NT2/D1 (cell line): Measurements from ENCODE around the gene CRAMP1.

Source experiments
- DNase-seq: peaks from one replicate; pipeline ENCODE4 v3.0.0-alpha.2; 2011; ENCODE audit warnings: low read depth, low spot score
- H3K27me3 ChIP-seq: 2 replicates; pipeline ENCODE4 v1.6.0; 2011; ENCODE audit warnings: mild to moderate bottlenecking; ENCODE audit not compliant: insufficient read length, insufficient read depth
- H3K36me3 ChIP-seq: 2 replicates; pipeline ENCODE4 v1.6.1; 2011; ENCODE audit warnings: mild to moderate bottlenecking, low read length, mixed read lengths; ENCODE audit not compliant: insufficient read depth, insufficient read length
- H3K4me1 ChIP-seq: 2 replicates; pipeline ENCODE4 v1.5.1; 2011; ENCODE audit not compliant: insufficient read depth, insufficient read length
- H3K4me3 ChIP-seq: 2 replicates; pipeline ENCODE4 v1.5.1; 2011; ENCODE audit warnings: low read depth; ENCODE audit not compliant: insufficient read length
- H3K9ac ChIP-seq: 2 replicates; pipeline ENCODE4 v1.6.0; 2011; ENCODE audit warnings: low read depth; ENCODE audit not compliant: insufficient read length
- H3K9me3 ChIP-seq: 2 replicates; pipeline ENCODE4 v1.5.1; 2011; ENCODE audit warnings: mild to moderate bottlenecking, low read length; ENCODE audit not compliant: insufficient read depth
- SUZ12 ChIP-seq: IDR thresholded peaks from 2 replicates; pipeline ENCODE4 v1.6.1; 2011; ENCODE audit not compliant: insufficient read length, insufficient read depth; ENCODE audit errors: extremely low read depth
- YY1 ChIP-seq: IDR thresholded peaks from 2 replicates; pipeline ENCODE4 v1.6.1; 2011; ENCODE audit not compliant: insufficient read length, insufficient read depth
- ZNF274 ChIP-seq: IDR thresholded peaks from 2 replicates; pipeline ENCODE4 v1.6.1; 2011; ENCODE audit warnings: mild to moderate bottlenecking, low read depth, low read length

CRAMP1 gene

DNA sequence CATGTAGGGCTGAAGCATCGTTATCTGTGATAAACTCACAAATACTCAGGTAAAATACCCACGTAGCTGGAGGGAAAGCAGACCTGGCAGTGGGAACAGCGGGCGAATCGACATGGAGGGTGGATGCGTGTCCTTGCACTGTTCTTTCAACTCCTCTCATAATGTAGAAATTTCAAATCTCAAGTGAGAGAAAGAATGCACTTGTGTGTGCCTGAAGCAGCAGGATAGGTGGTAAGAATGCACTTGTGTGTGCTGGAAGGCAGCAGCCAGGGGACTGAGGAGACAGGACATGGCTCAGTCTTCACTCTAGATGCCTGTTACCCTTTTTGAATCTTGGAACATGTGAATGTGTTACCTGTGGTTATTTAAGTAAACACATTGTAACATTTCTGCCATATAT, 10.7 kb upstream of the CRAMP1 start:
- TF ChIP-seq ZNF274 = no peak
- TF ChIP-seq SUZ12 = no peak
- TF ChIP-seq YY1 = no peak
- H3K4me3 ChIP-seq = no peak overlapping the region
- H3K4me1 ChIP-seq = no peaks in the 10 kb centered on the region
- H3K9ac ChIP-seq = no peak overlapping the region
- DNase-seq = no peak
- peaks cover 22% of the 10 kb centered on the region; the same call in 1 of the 2 replicates for H3K9me3 ChIP-seq
- H3K27me3 ChIP-seq = no peaks in the 10 kb centered on the region
- H3K36me3 ChIP-seq = peaks cover 31% of the 10 kb centered on the region

DNA sequence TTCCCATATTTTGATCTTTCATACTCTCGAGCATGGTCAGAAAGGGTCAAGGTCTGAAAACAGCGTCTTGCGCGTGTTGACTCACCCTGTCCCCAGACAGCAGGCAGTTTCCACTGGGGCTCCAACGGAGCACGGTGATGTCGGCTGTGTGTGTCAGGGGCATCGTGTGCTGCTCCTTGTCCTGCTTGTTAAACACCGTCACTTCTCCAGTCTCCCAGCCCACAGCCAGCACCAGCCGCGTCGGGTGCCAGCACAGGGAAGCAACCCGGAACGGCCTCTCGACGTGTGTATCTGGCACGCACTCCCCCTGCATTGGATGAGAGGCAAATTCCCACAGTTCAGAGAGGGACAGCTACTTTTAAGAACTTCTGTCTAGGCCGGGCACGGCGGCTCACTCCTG, 9.9 kb upstream of the CRAMP1 start:
- no peak overlapping the region for H3K4me3 ChIP-seq
- H3K4me1 ChIP-seq = no peaks in the 10 kb centered on the region
- no peak for TF ChIP-seq SUZ12
- no peak for TF ChIP-seq ZNF274
- TF ChIP-seq YY1 = no peak
- peaks cover 14% of the 10 kb centered on the region; the same call in 1 of the 2 replicates for H3K9me3 ChIP-seq
- no peaks in the 10 kb centered on the region for H3K27me3 ChIP-seq
- peaks cover 33% of the 10 kb centered on the region for H3K36me3 ChIP-seq
- H3K9ac ChIP-seq = no peak overlapping the region
- no peak for DNase-seq

DNA sequence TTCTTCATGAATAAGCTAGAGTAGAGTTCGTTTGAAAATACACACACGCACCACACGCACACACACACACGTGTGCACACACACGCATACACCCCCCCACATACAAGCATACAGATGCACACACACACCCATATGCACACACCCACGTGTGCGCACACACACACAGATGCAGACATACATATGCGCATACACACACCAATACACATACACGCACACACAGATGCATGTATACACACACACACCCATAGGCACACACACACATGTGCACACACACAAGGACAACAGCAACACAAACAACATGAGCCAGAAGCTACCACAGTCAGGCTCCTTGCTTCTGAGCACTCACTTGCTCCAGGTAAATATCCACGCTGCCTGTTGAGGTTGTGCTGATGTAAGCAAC, 5.4 kb upstream of the CRAMP1 start:
- Histone ChIP-seq H3K9me3 (no peaks in the 10 kb centered on the region), H3K4me1 (no peaks in the 10 kb centered on the region), H3K27me3 (no peaks in the 10 kb centered on the region), H3K9ac (no peak overlapping the region), H3K4me3 (no peak overlapping the region), H3K36me3 (peaks cover 27% of the 10 kb centered on the region)
- no peak for TF ChIP-seq YY1
- no peak for TF ChIP-seq SUZ12
- TF ChIP-seq ZNF274 = no peak
- DNase-seq = no peak

DNA sequence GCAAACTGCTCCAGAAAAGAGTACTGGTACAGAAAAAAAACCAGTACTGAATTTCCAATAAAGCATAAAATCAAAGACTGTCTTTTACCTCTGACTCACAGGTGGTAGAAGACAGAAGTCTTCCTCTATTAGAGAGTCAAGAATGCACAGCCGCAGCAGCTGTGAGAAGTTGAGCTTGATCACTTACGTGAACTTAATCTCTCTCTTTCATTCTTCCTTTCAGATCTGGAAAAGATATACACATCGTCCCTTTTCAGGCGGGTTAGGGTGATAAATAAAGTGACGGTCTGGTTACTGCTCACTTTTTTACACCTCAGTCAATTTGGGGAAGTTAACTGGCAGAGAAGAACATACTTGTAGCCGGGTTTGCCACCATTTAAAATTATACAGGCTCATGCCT, 4.2 kb upstream of the CRAMP1 start:
- Histone ChIP-seq H3K36me3 (peaks cover 22% of the 10 kb centered on the region), H3K27me3 (peaks cover 6% of the 10 kb centered on the region), H3K4me3 (no peak overlapping the region), H3K9ac (no peak overlapping the region), H3K4me1 (peaks cover 3% of the 10 kb centered on the region), H3K9me3 (no peaks in the 10 kb centered on the region)
- DNase-seq = no peak
- TF ChIP-seq SUZ12 (no peak), ZNF274 (no peak), YY1 (no peak)

DNA sequence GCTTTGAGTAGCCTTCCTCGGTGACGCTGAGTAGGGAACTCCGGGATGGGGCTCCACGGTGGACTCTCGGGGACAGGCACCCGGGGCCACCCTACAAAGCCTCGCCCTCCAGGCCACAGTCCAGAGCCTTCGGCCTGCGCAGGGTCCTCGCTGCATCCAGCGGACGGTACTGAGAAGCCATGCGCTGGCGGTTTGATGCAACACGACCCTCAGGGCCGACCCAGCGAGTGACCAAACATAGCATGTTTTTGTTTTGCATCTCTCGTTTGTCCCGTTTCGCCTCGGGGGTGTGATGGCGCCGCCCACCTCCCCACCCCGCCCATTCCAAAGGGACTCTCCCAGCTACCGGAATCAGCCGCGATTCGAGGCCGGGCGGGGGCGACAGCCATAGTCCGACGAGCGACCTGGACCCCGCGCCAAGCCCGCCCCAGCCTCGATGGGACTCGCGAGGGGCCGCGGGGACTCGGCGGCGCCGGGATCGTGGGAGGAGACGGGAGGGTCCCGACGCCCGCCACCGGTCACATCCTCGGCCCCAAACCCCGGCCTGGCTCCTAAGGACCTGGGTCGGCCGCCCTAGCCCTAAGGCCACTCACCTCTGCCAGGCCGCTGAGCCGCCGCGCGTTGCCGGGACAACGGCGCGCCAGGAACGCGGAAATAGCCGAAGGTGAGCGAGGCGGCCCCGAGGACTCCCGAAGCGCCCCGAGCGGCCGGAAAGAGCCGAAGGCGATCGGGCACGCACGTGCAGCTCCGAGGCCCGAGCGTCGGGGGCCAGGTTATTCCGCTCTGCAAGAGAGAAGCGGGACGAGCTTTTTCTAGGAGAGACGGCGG, 1.9 kb upstream of the CRAMP1 start:
- Histone ChIP-seq H3K4me3 (peak overlapping the region; percentile 84), H3K9me3 (no peaks in the 10 kb centered on the region), H3K4me1 (peaks cover 7% of the 10 kb centered on the region), H3K36me3 (peaks cover 17% of the 10 kb centered on the region), H3K9ac (peak overlapping the region; percentile 95), H3K27me3 (peaks cover 25% of the 10 kb centered on the region)
- no peak for TF ChIP-seq SUZ12
- no peak for TF ChIP-seq ZNF274
- no peak for TF ChIP-seq YY1
- DNase-seq = peak; percentile 93

DNA sequence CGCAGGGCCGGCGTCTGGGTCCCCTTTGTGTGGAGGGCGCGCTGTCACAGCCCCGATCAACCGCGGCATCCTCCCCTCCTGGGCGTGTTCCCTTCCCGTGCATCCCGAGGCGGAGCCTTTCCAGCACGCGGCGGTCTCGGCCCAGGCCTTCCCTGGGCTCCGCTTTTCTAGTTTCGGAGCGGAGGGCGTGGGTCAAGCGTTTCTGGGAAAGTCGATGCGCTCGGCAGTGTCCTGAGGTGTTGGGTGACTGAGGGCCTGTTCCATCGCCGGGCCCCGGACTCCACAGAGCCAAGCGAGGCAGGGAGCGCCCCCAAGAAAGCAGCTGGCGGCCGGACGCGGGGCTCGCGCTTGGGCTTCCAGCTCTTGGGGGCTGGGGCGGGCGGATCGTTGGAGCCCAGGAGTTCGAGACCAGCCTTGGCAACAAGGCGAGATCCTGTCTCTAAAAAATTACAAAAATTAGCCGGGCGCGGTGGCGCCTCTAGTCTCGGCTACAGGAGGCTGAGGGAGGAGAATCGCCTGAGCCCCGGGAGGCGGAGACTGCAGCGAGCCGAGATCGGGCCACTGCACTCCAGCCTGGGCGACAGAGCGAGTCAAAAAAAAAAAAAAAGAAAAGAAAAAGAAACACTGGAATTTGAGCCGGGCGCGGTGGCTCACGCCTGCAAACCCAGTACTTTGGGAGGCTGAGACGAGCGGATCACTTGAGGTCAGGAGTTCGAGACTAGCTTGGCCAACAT, 1.1 kb upstream of the CRAMP1 start:
- Histone ChIP-seq H3K9me3 (no peaks in the 10 kb centered on the region), H3K9ac (peak overlapping the region; percentile 95), H3K27me3 (peaks cover 33% of the 10 kb centered on the region), H3K36me3 (peaks cover 19% of the 10 kb centered on the region), H3K4me3 (peak overlapping the region; percentile 84), H3K4me1 (peaks cover 7% of the 10 kb centered on the region)
- TF ChIP-seq ZNF274 = no peak
- TF ChIP-seq SUZ12 = no peak
- no peak for TF ChIP-seq YY1
- DNase-seq = no peak

DNA sequence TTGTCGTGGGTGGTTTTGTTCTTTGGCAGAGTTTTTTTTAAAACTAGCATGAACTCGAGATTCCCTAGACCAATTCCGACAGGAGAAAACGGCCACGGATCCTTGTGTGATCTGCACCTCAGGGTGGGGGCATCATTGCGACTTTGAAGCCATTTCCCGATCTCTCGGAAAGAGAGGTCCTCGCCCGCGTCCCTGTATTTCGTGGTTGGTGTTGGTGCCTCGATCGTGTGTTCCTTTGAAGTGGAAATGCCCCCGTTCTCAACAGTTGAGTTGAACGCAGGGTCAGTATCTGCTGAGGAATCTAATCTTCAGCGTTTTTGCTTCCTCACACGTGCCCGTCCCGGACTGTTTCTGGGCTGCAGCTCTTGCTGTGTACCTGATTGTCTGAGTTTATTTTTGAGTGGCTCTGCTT, 1.1 kb downstream of the CRAMP1 start:
- peaks cover 26% of the 10 kb centered on the region for H3K36me3 ChIP-seq
- H3K9ac ChIP-seq = peak overlapping the region; percentile 94
- H3K4me1 ChIP-seq = peaks cover 7% of the 10 kb centered on the region
- H3K9me3 ChIP-seq = no peaks in the 10 kb centered on the region
- DNase-seq = no peak
- peak overlapping the region; percentile 79 for H3K4me3 ChIP-seq
- TF ChIP-seq ZNF274 (no peak), SUZ12 (peak; percentile 71)
- H3K27me3 ChIP-seq = peaks cover 34% of the 10 kb centered on the region
